ENCODE data around the gene KRTAP10-12. TPM values are rescaled to one million over a fixed set of nuclear protein-coding genes. Genes with fewer than 3 reads are reported as not detected.
"Not testable (repeated sequence)": the region's sequence is repeated elsewhere in the genome, so short reads cannot be mapped to it uniquely, and the experiment has no call there.

The KRTAP10-12 gene
- total RNA-seq, 1 donor from 2014 or later = not detected

- no peak for DNase-seq (ENCODE audit: low read depth in 2 of 2)
These were observed 29.4 kb upstream of the KRTAP10-12 start for GRCh38 chr21:44667612-44668011.

GRCh38 chr21:44670642-44671432 lies 26.1 kb upstream of the KRTAP10-12 start:
- no peak for DNase-seq (ENCODE audit: low read depth in 2 of 2)

GRCh38 chr21:44671911-44672310 lies 25.1 kb upstream of the KRTAP10-12 start:
- no peak for DNase-seq (ENCODE audit: low read depth in 2 of 2)

- no peak for DNase-seq (ENCODE audit: low read depth in 2 of 2)
These were observed 19.1 kb upstream of the KRTAP10-12 start for GRCh38 chr21:44677881-44678280.

GRCh38 chr21:44681152-44681551 lies 15.8 kb upstream of the KRTAP10-12 start:
- no peak for DNase-seq (ENCODE audit: low read depth in 2 of 2)

GRCh38 chr21:44681861-44682579 lies 15.0 kb upstream of the KRTAP10-12 start, which contains the start of gene KRTAP12-1:
TSS of gene KRTAP12-1 (minus strand) at chr21:44682163. CDS start at chr21:44682123, 40 bp downstream.
- DNase-seq (ENCODE audit: low read depth in 2 of 2) = no peak

- no peak for DNase-seq (ENCODE audit: low read depth in 2 of 2)
These were observed 14.3 kb upstream of the KRTAP10-12 start for GRCh38 chr21:44682580-44683151.

- no peak for DNase-seq (ENCODE audit: low read depth in 2 of 2)
These were observed 12.9 kb upstream of the KRTAP10-12 start for GRCh38 chr21:44684077-44684476.

GRCh38 chr21:44684483-44684882 lies 12.5 kb upstream of the KRTAP10-12 start:
- no peak for DNase-seq (ENCODE audit: low read depth in 2 of 2)

GRCh38 chr21:44685050-44685449 lies 11.9 kb upstream of the KRTAP10-12 start:
- DNase-seq (ENCODE audit: low read depth in 2 of 2) = not testable (repeated sequence)

- DNase-seq (ENCODE audit: low read depth in 2 of 2) = peak; percentile 38 to 57
These were observed 10.8 kb upstream of the KRTAP10-12 start for GRCh38 chr21:44686000-44686781.

GRCh38 chr21:44686843-44687561 lies 10.0 kb upstream of the KRTAP10-12 start:
- no peak for DNase-seq (ENCODE audit: low read depth in 2 of 2)

GRCh38 chr21:44687671-44688070 lies 9.3 kb upstream of the KRTAP10-12 start:
- no peak for DNase-seq (ENCODE audit: low read depth in 2 of 2)

- DNase-seq (ENCODE audit: low read depth in 2 of 2) = not testable (repeated sequence)
These were observed 7.2 kb upstream of the KRTAP10-12 start for GRCh38 chr21:44689740-44690139.

GRCh38 chr21:44691686-44692085 lies 5.3 kb upstream of the KRTAP10-12 start:
- no peak for DNase-seq (ENCODE audit: low read depth in 2 of 2)

GRCh38 chr21:44692798-44693512 lies 4.0 kb upstream of the KRTAP10-12 start:
- no peak for DNase-seq (ENCODE audit: low read depth in 2 of 2)

- no peak for DNase-seq (ENCODE audit: low read depth in 2 of 2)
These were observed 2.2 kb upstream of the KRTAP10-12 start for GRCh38 chr21:44694776-44695175.

GRCh38 chr21:44695184-44695583 lies 1.8 kb upstream of the KRTAP10-12 start:
- DNase-seq (ENCODE audit: low read depth in 2 of 2) = no peak

GRCh38 chr21:44695641-44696040 lies 1.3 kb upstream of the KRTAP10-12 start:
- no peak for DNase-seq (ENCODE audit: low read depth in 2 of 2)

GRCh38 chr21:44696572-44696971 lies 400 bp upstream of the KRTAP10-12 start:
- DNase-seq (ENCODE audit: low read depth in 2 of 2) = no peak

Data from dermis microvascular lymphatic vessel endothelial cell (primary cell).